GM18870 (cell line): ENCODE results near the gene NDRG2.

Experiments
- ATAC-seq: cut with Tn5 transposase; IDR thresholded peaks from one replicate; pipeline ENCODE4 v1.9.1; 2021; ENCODE audit warnings: moderate library complexity; ENCODE audit not compliant: unreplicated experiment

Gene NDRG2

DNA sequence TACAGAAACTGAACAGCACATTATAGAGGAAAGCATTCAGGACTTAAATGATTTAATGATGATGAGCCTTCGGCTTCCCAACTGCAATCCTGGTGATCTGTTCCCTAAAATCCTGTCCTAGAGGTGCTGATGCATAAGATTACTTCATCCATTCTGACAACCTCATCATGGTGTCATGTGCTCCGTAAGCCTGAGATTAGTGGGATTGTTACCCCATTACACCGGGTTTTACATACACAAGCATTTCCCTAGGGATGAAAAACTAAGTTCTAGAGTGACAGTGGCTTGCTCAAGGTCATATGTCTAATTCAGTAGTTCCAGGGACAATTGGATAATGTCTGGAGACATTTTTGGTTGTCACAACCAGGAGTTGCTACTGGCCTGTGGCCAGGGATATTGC lies 12.3 kb upstream of the NDRG2 start:
- ATAC-seq: no peak

DNA sequence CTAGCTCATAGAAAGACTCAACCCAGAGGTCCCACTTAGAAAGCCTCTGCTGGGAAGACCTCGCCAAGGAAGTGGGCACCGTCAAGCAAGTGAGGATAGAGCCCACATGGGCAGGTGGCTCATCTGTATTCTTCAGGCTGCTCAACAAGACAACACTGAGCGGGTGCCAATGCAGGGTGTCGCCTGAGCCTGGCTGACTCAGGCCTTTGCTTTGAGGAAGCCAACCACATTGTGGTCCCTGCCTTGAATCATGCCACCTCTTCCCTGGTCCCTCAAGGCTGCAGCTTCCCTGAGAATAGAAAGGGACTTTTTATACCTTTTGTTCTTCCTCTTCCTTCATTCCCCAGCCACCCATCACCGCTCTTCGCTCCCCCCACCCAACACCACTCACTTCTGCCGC lies 11.9 kb upstream of the NDRG2 start:
- no peak for ATAC-seq

DNA sequence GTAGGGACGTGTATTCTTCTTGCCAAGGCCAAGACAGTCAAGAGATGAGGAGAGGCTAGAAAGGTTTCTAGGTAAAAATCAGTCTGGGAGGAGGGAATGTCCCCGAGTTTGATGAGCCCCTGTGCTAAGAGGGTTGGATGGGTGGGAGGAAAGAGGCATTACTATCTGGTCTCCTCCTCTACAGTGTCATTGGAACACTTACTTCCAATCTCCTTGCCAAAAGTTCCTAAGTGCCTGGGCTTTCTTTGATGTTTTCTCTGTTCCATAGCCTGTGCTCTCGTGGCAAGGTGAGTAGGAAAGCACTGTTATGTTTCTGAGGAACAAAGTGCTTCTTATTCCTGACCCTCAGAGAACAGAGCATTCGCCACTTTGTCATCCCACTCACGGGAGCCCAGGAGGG lies 9.8 kb upstream of the NDRG2 start, which contains the start of gene RNASE13:
Gene RNASE13 (minus strand): TSS at position 101 of the 400 bp plus-strand sequence. CDS start 519 bp downstream, outside the sequence.
- ATAC-seq: no peak

DNA sequence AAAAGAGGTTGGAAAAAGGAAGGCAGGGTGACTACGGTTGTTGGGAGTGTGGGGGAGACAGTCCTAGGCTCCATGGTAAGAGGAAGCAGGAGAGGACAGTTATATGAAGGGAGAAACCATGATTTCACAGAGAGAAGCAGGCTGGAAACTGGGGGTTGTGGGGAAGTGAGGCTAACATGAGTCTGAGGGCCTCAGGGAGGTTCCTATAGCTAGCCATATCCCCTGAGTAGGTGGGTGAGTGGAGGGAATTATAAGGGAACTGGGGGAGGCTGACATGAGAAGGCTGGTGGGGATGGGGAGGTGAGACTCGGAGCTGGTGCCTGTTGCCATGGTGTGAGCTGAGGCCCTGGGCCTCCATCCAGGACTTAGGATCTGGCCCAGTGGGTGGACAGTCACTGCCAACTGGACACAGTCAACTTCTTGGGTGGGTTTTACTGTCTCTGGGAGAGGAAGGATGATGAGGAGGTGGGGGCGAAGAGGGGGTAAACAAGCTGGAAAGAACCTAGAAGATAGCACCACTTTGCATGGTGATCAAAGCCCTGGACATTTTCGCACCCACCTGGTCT lies 8.4 kb upstream of the NDRG2 start:
- ATAC-seq: no peak

DNA sequence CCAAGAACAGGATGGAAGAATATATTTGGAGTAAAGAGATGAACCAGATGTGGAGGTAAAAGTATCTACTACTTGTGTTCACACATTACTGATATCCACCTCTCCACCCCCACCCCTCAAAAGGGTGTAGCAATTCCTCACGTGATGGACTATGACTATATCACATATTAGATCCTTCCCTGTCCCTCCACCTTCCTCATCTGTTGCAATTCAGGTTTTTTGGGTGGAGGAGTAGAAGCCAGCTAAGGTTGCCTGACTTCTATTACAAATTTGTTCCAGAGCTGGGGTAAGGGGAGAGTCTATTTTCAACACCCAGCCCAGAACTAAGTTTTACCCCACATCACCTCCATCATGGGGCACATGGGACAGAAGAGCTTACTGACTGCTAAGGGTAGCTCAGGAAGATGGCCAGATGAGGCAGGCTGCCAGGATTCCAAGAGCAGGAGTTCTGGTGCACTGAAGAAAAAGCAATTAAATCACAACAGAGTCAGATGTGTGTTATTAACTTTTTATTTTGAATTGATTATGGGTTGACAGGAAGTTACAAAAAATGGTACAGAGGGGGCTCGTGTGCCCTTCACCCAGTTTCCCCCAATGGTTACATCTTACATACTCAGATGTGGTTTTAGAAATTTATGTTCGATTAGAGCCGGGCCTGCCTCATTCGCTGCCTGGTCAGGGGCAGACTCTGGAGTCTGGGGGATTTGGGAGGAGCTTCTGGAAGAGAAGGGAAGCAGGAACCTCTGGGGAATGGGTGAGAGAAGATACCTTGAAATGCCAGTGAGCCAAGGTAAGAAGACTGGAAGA lies 7.7 kb upstream of the NDRG2 start:
- ATAC-seq: no peak

DNA sequence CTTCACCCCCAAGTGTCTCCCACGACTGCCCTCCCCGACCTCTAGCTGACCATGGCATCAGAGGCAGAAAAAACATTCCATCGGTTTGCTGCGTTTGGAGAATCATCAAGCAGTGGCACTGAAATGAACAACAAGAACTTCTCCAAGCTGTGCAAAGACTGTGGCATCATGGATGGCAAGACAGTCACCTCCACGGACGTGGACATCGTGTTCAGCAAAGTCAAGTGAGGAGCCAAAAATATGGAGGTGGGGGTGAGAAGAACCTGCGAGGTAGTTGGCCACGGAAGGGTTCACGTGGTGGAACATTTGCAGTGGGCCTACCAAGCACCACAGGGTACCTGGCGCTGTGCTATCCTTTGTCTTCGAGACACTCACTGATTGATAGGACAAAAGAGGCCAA lies 5.7 kb upstream of the NDRG2 start:
- no peak for ATAC-seq

DNA sequence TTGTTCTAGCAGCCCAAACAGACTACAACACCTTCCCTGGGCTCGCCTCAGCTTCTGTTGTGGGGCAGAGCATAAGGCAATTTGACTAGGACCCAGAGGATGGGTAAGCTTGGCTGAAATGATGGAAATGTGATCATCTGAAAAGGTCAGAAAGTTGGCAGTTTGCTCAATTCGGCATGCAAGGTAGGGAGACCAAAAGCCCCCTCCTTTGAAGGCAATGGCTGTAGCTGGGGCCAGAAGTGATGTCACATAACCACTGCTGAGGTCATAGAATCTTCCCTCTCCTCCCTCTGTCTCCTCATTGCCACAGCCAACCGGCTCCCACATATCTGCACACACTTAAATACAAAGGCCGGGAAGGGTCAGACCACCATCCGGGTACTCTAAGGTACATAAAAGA lies 5.1 kb upstream of the NDRG2 start, which contains the start of gene TPPP2:
Gene TPPP2 (plus strand): TSS at position 301 of the 400 bp plus-strand sequence. CDS start 365 bp downstream, outside the sequence.
- ATAC-seq: no peak

DNA sequence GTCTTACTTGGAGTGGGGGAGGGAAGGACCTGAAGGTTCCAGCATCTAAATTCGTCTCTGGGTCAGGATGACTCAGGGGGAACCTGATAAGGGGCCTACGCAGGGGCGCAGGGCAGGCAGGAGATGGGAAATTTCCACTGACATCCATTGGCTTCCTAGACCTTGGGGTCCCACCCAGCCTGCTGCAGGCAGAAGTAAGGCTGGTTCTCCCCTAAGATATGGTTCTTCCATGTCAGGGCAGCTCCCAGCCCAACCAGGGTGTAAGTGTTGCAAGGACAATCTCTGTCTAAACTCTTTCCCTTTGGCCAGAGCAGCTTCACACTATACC lies 2.1 kb upstream of the NDRG2 start:
- ATAC-seq: no peak

DNA sequence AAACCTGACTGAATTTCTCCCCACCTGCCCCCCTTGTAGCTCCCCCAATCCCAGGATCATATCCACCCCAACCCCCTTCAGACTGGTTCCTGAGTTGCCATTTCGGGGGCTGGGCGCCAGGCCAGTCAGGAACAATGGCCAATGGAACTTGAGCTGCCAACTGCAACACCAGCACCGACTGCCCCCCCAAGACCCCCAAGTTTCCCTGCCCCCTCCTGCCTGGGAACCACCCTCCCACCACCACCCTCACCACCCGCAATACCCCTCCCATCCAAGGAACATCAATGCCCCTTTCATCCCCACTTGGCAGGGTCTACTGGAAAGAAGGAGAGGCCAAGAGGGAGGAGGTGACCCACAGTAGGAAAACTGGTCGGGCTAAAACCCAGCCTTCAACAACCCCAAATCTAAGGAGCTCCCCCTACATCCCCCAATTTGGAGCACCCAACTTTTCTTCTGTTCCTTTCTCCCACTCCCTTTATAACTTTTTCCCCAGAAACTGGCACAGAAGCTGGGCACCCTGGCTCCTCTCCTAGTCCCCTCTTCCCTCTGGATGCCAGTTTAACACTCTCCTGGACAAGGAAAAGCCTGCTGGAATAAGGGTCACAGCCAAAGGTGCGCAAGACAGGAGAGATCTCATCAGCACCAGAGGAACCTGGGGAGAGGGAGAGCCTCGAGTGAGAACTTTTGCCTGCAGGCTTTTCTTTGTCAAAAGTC lies 1.6 kb upstream of the NDRG2 start:
- no peak for ATAC-seq

DNA sequence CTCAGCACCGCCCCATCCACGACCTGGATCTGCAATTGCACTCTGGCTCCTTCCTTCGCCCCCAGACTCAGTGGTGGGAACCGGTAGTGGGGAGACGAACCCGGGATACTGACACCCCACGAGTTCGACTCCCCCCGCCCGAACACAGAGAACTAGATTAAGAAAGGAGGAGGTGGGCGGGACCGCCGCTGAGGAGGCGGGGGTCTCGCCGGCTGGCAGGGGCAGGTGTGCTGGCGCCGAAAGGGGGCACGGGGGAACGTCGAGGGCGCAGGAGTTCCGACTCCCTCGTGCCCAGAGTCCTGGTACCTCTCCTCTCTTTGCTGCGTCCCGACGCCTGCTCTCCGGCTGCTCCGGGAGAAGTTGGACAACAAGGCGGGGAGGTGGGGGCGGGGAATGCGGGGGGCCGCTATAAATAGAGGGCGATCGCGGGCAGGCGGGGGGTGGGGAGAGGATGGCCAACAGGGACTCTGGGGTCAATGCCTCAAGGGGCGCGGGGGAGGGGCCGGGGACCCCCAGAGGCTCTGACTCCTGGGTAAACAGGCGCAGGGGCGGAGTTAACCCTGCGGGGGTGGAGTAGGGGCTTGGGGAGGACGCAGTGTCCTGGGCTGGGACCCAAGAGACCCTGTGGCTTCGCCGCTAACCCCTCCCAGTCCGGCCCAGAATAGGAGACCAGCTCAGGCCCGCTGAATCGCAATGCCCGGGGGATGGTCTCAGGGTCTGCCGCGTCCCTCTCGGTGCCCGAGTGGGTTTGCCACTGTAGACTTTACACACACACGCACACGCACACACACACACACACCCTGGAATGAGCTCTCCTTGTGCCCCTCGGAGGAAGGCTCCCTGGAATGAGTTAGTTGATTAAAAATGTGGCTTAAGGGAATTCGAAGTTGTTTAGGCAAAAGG lies 761 bp upstream of the NDRG2 start:
- ATAC-seq: no peak

DNA sequence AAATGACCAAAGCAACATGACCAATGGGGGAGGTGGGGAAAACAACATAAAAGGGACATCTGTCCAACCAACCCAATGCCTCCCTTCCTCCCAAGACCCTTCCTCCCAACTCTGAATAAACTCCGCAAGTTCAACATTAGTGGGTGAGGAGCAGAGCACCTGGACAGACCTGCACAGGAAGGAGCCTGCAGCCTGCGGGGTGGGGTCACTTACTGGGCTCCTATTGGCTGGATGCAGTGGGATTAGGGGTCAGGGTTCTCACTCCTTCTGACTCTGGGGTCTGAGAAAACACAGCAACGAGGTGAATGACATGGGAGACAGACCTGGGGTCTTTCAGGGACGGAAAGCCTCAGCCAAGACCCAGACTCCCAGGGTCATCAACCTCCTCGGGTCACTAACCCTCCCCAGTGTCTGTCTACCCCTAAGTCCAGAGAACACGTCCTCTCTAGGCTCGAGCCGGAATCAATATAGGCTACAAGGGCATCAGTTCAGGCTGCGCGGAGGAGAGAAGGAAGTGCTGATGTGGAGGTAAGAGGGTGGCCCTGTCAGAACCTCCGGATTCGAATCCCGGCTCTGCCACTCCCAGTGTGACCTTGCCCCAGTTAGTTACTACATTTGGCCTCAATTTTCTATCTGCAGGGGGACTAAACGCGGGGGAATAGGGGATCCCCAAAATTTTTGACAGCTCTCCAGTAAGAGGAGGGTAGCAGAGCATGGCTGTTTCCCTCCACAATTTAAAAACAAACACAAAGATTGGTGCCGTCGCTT lies 860 bp downstream of the NDRG2 start:
- no peak for ATAC-seq

DNA sequence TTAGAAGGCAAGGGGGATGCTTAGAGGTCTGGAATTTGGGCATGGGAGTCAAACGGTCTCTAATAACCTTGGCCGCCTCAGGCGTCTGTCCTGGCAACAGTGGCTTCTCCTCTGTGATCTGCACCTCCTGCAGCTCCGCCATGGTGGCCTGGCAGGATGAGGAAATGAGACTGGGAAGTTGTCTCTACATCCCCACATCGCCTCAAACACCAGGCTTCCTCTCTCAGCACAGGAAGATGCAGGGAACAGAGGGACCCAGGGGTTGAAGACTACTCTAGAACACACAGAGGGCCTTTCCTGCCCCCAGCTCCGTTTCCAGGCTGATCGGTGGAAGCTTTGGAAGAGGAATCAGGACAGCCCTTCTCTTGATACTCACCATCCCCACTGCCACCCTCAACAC lies 1.7 kb downstream of the NDRG2 start:
- no peak for ATAC-seq

DNA sequence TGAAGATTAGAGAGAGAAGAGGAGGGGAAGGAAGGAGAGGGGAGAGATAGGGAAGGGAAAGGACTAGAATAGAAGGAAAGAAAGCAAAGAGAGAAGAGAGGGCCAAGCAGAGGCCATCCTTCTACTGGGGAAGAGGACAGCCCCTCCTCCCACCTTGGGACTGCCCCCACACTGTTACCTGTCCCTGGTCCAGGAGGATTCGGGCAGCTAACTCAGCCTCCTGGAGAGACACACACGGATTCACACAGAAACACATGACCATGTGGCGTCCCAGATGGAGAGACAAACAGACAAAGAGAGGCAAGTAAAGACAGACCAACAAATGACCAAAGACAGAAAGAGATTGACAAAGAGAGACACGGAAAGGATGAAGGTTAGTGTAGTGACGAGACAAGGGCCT lies 2.2 kb downstream of the NDRG2 start:
- no peak for ATAC-seq

DNA sequence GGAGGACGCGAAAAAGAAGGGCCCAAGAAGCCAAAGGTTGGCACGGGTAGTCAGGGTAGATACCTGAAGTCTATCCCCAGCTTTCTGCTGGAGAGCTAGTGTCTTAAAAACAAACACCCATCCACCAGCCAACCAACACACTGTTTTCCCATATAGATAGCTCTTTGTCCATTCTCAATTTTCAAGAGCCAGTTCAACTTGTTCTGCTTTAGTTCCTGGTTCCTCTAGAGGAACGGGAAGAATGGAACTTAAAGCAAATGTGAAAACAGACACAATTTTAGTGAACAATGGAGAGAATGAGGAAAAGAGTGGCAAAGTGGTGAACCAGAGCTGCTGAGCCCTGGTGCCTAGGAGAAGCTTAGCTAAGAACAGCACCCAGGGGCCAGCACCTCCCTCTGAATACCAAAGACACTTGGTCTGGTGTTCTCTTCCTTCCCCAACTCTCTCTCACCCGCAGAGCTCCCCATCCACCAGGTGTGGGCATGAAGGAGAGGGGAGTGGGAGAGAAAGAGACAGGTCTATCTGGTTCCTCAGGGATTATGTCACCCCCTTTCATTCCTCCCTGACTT lies 3.8 kb downstream of the NDRG2 start:
- no peak for ATAC-seq

DNA sequence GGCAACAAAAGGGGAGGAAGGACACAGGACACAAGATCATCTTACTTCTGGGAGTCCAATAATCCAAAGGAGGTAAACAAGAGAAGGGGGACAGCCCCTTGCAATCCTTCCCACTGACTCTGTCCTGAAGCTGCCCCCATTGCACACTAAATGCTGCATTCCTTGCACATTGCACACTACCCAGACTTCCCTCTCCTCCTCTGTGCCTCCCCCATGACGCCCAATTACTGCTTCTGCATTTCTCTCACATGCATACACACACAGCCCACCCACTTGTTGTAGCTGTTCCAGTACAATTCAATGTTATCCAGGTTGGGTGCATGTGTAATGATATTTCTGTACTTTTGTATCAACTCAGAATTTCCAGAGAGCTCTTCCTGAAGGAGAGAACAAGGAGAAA lies 5.5 kb downstream of the NDRG2 start:
- no peak for ATAC-seq

DNA sequence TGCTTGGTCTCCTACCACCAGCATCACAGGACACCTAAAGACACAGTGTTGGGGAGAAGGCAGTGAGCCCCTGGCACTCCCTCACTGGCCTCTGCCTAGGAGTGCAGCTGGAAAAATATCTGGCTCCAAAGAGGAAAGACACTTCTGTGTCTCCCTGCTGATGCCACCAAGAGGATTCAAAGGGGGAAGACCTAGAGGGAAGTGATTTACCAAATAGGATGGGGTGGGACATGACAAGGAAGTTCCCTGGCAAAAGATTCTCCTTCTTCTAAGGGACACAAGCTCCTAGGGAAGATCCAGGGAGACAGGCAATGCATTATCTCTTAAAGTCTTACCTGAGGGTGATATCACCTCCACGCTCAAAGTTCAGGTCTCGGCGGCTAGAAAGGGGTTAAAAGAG lies 6.1 kb downstream of the NDRG2 start:
- ATAC-seq: no peak

DNA sequence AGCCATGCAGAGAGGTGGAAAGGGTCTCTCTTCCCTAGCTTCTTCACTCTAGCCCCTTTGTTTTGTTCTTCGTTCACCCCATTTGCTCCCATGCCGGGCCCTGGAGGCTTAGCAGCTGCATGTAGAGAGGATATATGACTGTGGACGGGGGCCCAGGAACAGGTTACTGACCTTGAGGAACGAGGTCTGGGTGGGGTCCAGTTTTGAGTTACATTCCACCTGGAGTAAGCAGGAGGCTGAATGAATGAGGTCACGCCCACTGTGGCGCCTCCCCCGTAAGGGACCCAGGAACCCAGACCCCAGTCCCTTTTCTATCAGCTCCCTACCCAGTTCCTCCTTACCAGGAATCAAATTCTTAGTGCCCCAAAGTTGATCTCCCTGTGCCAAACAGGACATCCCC lies 6.6 kb downstream of the NDRG2 start:
- ATAC-seq: no peak

DNA sequence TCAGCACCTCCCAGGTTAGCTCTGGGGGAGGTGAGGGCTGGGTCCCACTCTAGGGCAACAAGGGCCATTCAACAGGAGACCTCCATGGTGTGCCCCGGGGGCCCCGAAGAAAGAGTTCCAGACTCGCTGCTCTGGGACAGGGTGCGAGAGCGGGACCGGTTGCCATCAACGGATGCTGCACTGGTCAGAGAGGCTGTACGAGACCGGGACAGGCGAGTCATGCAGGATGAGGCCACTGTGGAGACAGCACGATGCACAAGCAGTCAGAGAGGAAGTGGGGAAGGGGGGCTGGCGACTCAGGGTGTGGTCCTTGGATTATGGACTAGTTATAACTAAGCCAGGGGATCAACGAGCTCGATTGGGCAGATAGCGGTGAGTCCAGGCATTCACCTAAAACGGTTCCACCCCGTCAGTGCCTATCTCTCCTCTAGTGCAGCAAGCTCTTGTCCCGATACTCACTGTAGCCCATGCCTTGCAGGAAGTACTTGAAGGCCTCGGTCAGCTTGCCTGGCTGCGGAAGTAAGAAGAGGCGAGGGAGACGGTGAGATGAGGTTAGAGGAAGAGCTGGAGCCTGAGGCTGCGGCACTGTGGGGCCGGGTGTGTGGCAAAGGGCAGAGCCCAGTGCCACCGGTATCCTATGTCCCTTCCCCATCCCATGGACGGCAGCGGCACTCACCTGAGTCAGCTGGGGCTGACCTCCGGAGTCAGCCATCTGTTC lies 7.2 kb downstream of the NDRG2 start:
- no peak for ATAC-seq

DNA sequence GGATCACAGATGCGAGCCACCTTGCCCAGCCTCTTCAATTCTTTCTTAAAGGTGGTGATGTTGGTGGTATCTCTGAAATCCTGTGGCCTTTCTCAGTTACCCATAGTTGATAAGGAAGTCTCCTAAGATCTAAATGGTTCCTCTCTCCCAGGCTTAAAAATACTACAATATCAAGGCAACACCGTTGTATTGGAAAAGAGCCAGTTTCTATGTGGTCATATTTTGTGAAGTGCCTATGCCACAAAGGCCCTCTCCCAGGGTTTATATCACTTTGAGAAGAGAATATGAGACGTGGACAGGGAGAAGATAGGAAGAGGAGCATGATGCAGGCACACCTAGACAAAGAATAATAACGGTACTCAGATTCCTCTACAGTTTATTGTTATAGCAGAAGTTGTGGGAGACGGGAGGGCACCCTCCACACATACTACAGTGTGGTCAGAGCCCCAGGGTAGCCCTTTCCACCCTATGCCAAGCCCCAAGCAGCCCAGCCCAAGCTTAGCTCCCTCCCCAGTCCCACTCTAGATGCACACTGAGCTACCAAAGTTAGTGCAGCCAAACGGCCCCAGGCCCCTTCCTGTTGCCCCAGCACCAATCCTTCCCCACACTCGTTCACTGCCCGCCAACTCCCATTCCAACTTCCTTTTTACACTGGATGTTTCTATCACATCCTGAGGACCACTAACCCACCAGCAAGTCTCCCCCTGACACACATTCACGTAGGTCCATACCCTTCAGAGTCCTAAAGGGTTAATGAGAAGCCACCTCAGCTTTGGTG lies 8.3 kb downstream of the NDRG2 start:
- no peak for ATAC-seq
